B cell (primary cell): ENCODE data around the gene ZNF79.
A peak's percentile ranks its signal among the peaks of the same experiment; 100 is the strongest.

ENCODE experiments used
- CTCF ChIP-seq: fragments of 200-600 bp; IDR thresholded peaks from one replicate; pipeline ENCODE4 v1.8.0; 2022; ENCODE audit warnings: antibody characterized with exemption, mild to moderate bottlenecking
- EZH2 ChIP-seq: IDR thresholded peaks from 2 replicates; pipeline ENCODE4 v1.6.1; 2012; ENCODE audit warnings: borderline replicate concordance, low read depth, mild to moderate bottlenecking, moderate library complexity, low read length; ENCODE audit not compliant: insufficient read depth, poor library complexity, severe bottlenecking

- TF ChIP-seq CTCF (peak; percentile 36), EZH2 (no peak)
Observed at GRCh38 chr9:127397646-127398274, 26.4 kb upstream of the ZNF79 start.
